K562 treated with DMSO at 1 percent for 4 hours (cell line): ENCODE measurements around the gene DMBX1. TPM values are rescaled to one million over a fixed set of nuclear protein-coding genes. Genes with fewer than 3 reads are reported as not detected.

Source experiments
- total RNA-seq: library from RNA; unstranded; fragments of 300-600 nt; gene quantifications from 2 replicates; pipeline ENCODE4 v1.2.3, GENCODE V29; 2022; ENCODE audit not compliant: insufficient read depth

Gene DMBX1
- 3.5 and 4.2 TPM in 2 replicates for total RNA-seq

DNA sequence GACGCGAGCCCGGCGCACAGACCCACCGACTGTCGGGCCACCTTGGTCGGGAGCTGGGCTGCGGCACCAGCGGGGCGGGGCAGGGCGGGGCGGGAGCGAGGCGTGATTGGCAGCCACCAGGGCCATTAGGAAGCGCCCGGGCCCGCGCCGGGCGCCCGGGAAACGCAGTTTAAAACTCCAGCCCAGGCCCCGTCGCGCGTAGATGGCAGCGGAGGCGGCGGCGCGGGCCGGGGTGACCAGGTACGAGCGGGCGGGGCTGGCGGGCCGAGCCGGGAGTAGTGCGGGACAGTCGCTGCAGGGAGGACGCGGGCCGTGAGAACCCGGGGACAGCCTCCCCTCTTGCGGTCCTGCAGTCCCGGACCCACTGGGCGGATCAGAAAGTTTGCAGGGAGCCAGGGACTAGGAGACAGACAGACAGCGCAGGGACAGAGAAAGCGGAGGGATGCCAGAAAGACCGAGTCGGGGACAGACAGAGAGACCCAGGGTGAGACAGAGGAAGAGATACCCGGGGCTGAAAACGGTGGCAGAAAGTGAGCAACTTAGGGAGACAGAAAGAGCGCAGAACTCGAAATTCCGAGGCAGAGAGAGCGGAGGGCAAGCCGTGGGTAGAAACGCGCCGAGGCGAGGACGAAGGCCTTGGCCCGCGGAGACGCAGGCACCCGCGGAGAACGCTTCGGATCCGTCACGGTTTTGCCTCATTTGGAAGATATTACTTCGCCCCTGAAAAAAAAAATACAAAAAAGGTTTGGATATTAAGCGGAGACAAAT lies at the start of gene DMBX1:
DMBX1 (plus strand) TSS at position 199 of the 768 bp plus-strand sequence. CDS start 17,175 bp downstream, outside the sequence.

Other genes with a start within 250 kb of the DMBX1 start
- gene RAD54L, start 242.1 kb upstream of the DMBX1 start, total RNA-seq, result 24.7 and 32.2 TPM in 2 replicates
- 58.0 and 63.0 TPM in 2 replicates for gene LRRC41, start 186.2 kb upstream of the DMBX1 start, total RNA-seq
- 1,523 and 1,561 TPM in 2 replicates for gene UQCRH, start 186.1 kb upstream of the DMBX1 start, total RNA-seq
- gene NSUN4, start 149.0 kb upstream of the DMBX1 start, total RNA-seq, result 44.1 and 45.7 TPM in 2 replicates
- gene FAAH, start 95.5 kb upstream of the DMBX1 start, total RNA-seq, result 0.59 and 6.1 TPM in 2 replicates
- not detected in 2 replicates for gene KNCN, start 61.8 kb downstream of the DMBX1 start, total RNA-seq
- gene MKNK1, start 114.4 kb downstream of the DMBX1 start, total RNA-seq, result 39.8 and 45.9 TPM in 2 replicates
- gene MOB3C, start 127.0 kb downstream of the DMBX1 start, total RNA-seq, result 6.9 and 7.5 TPM in 2 replicates
- 20.3 and 43.3 TPM in 2 replicates for gene ATPAF1, start 178.5 kb downstream of the DMBX1 start, total RNA-seq
- gene TEX38, start 182.0 kb downstream of the DMBX1 start, total RNA-seq, result not detected in 2 replicates
- 21.8 and 27.7 TPM in 2 replicates for gene EFCAB14, start 229.3 kb downstream of the DMBX1 start, total RNA-seq